Peyer's patch (tissue), 4 donors: ENCODE measurements around the gene EGFL7.

Experiments
- CTCF ChIP-seq, 6 experiments: fragments of 450-650 bp in 4 of 6; fragments of 200-600 bp in 2 of 6; sonication (generic) in 1 of 6; IDR thresholded peaks; one replicate each; pipeline ENCODE4 v1.5.1; 2017 to 2019; ENCODE audit warnings: antibody characterized with exemption in 6 of 6, mild to moderate bottlenecking in 3 of 6, moderate library complexity in 1 of 6
- POLR2A ChIP-seq, 2 donors: fragments of 450-650 bp; IDR thresholded peaks; one replicate each; pipeline ENCODE4 v1.5.1; 2017; ENCODE audit warnings: antibody characterized with exemption in 2 of 2, mild to moderate bottlenecking in 2 of 2, moderate library complexity in 2 of 2

GRCh38 chr9:136714893-136715274 is 52.2 kb downstream of the EGFL7 start:
- TF ChIP-seq CTCF (IDR thresholded peaks at IDR 0.05) (no peak), POLR2A (IDR thresholded peaks at IDR 0.05) (no peak)
